Subcutaneous adipose tissue (tissue), 4 donors: ENCODE measurements around the gene PHACTR2. TPM values are rescaled to one million over a fixed set of nuclear protein-coding genes. Genes with fewer than 3 reads are reported as not detected.

Experiments
- total RNA-seq, 4 donors: library from RNA; depleted of rRNA; stranded (reverse); fragments of >200 nt; gene quantifications; one replicate each; pipeline ENCODE4 v1.1.0, GENCODE V29; 2016
- TF ChIP-seq, protein P1 (sequence below): fragments of 450-650 bp; IDR thresholded peaks from one replicate; pipeline ENCODE4 v1.5.1; 2016; ENCODE audit warnings: low read depth, mild to moderate bottlenecking, control low read depth, antibody characterized with exemption, moderate library complexity

Gene PHACTR2
- total RNA-seq, 4 donors from 2014 or later = 45.1 to 73.2 (median 52.8) TPM

DNA sequence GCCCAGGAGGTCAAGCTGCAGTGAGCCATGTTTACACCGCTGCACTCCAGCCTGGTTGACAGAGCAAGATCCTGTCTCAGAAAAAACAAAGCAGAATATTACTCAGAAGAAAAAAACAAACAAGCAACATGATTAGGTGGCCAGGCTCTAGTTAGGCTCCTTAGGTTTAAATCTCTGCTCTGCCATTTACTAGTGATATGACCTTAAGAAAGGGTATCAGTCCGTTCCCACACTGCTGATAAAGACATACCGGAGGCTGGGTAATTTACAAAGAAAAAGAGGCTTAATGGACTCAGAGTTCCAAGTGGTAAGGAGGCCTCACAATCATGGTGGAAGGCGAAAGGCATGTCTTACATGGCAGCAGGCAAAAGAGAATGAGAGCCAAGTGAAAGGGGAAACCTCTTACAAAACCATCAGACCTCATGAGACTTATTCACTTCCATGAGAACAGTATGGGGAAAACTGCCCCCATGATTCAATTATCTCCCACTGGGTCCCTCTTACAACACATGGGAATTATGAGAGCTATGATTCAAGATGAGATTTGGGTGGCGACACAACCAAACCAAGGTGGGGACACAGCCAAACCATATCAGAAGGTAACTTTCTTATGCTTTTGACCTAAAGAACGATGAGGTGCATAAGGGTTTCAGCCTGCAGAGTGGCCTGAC, 163.0 kb downstream of the PHACTR2 start:
- TF ChIP-seq, protein P1, sequence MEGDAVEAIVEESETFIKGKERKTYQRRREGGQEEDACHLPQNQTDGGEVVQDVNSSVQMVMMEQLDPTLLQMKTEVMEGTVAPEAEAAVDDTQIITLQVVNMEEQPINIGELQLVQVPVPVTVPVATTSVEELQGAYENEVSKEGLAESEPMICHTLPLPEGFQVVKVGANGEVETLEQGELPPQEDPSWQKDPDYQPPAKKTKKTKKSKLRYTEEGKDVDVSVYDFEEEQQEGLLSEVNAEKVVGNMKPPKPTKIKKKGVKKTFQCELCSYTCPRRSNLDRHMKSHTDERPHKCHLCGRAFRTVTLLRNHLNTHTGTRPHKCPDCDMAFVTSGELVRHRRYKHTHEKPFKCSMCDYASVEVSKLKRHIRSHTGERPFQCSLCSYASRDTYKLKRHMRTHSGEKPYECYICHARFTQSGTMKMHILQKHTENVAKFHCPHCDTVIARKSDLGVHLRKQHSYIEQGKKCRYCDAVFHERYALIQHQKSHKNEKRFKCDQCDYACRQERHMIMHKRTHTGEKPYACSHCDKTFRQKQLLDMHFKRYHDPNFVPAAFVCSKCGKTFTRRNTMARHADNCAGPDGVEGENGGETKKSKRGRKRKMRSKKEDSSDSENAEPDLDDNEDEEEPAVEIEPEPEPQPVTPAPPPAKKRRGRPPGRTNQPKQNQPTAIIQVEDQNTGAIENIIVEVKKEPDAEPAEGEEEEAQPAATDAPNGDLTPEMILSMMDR = no peak

DNA sequence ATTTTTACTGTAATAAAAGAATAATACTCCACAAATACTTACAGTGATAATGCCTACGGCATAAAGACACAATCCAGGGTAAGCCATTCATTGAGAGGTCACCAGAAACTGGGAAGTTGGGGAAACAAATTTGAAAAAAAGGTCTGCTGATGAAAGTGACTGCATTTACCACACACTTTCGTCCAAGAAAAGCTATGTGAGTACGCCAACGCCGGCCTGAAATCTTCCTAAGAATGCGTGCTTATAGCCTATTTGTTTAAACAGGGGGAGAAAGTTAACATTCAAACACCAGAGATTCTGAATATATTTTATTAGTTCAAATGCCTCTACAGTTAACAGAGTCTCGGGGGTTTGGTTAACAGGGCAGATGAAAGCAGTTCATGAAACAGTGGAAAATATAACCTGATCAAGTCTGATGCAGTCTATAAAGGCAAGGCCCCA, 164.7 kb downstream of the PHACTR2 start:
- TF ChIP-seq, protein P1 = no peak

DNA sequence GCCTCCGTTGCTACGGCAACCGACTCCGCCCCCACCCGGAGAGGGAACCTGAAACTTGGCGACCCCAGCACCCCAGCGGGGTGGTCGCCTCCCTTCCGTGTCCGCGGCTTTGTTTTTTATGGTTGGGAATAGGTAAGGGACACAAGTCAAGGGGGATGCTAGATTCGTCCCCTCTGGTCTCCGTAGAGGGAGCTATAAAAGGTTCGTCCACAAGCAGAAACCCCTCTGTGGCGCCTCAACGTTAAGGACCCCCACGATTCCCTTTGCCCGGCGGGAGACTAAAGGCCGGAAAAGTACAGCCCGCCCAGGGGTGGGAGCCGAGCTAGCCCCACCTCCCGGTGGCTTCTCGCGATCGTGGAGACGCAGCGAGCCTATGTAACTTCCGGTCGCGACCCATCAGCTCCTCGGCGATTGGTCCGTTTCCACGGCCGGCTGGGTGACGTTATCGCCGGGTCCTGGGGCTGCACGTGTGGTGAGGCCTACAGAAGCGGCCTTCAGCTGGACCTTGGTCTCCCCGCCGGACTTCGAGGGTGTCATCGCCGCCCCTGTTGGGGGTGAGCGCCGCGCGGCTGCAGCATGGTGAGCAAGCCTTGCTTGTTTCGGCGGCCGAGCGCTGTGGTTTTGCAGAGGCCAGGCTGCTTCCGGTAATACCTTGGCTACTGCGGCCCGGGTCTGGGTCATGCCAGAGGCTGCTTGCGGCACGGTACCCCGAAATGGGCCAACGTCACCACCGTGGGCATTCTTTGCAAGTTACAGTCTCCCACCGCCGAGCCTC, 165.3 kb downstream of the PHACTR2 start, which contains the start of gene LTV1:
Gene LTV1 (plus strand): TSS at position 437 of the 775 bp plus-strand sequence. CDS start 140 bp downstream, at position 577.
- TF ChIP-seq, protein P1 = no peak

DNA sequence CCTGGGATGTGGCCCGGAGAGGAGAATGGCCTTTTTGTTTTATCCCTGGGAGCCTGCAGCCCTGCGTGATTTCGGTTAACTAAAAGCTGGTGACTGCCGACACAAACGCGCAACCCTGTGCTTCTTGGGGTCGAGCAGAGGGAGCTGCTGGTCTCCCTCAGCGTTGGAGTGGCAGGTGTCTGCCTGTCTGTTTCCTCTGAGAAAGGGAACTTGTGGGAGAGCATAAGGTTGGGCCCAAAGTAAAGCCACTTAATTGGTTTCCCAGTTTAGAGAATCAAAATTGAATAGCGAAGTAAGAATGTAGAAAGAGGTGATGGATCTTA, 165.9 kb downstream of the PHACTR2 start:
- TF ChIP-seq, protein P1 = no peak

DNA sequence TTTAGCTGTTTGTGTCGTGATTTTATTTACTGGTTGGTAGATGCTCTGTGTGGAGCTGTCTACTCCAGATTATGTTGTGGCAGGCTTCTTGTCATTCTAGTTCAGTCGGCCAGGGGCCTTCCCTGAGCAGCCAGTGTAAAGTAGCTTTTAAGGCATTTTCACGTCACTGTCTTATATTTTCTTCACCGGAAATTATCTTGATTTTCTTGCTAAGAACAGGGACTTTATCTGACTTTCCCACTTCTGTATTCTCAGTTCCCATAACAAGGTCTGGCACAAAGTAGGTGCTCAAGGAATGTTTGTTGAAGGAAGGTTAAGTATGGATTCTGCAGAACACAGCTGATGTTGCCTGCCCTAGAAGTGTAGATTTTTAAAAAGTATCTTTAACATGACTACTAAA, 166.2 kb downstream of the PHACTR2 start:
- TF ChIP-seq, protein P1 = no peak

DNA sequence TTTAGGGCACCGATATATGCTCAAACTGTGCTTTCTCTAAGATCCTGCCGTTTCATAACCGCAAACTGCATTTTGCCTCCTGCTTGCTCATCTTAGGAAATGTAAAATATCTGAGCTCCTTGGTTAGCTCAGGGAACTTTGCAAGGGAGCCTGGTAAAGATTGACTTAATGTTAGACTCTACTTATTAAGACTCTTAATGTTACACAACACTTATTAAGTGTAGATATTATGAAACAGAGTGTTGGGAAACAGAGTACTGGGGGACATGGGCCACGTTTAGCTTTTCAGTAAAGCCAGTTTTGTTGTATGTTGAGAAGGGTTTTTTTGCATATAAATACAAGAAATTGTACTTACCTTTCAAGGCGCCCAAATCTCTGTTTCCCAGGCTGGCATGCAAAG, 167.3 kb downstream of the PHACTR2 start:
- TF ChIP-seq, protein P1 = no peak

DNA sequence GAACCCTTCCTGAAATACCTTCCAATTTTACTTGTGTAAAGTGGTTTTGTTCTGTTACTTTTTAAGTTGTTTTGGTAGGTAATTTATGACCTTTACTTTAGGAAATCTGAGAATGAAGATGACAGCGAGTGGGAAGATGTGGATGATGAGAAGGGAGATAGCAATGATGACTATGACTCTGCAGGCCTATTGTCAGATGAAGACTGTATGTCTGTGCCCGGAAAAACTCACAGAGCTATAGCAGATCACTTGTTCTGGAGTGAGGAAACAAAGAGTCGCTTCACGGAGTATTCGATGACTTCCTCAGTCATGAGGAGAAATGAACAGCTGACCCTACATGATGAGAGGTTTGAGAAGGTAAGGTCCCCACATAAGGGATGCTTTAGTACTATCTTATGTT, 179.9 kb downstream of the PHACTR2 start:
- TF ChIP-seq, protein P1 = no peak
